MM.1S (cell line): ENCODE results near the gene SRP54.

Experiments used
- DNase-seq: peaks from one replicate; pipeline ENCODE4 v3.0.0-alpha.2; 2015
- H2AFZ ChIP-seq: fragments of 300-600 bp; sonication (generic); 2 replicates; pipeline ENCODE4 v1.6.0; 2016; ENCODE audit warnings: antibody characterized with exemption, low read length
- H3F3A ChIP-seq: fragments of 300-600 bp; sonication (generic); 2 replicates; pipeline ENCODE4 v1.6.1; 2016; ENCODE audit warnings: mild to moderate bottlenecking, antibody characterized with exemption, low read length, moderate library complexity, mixed read lengths; ENCODE audit not compliant: insufficient read depth
- H3K27ac ChIP-seq: fragments of 300-600 bp; sonication (generic); 2 replicates; pipeline ENCODE4 v1.5.1; 2016; ENCODE audit warnings: mild to moderate bottlenecking, low read length
- H3K27me3 ChIP-seq: fragments of 300-600 bp; sonication (generic); replicated peaks from 2 replicates; pipeline ENCODE4 v1.6.0; 2016; ENCODE audit warnings: low read length; ENCODE audit not compliant: insufficient read depth
- H3K36me3 ChIP-seq: fragments of 300-600 bp; sonication (generic); replicated peaks from 2 replicates; pipeline ENCODE4 v1.6.1; 2016; ENCODE audit warnings: mild to moderate bottlenecking, low read length, mixed read lengths; ENCODE audit not compliant: insufficient read depth
- H3K4me1 ChIP-seq: fragments of 300-600 bp; sonication (generic); 2 replicates; pipeline ENCODE4 v1.6.1; 2016; ENCODE audit warnings: low read length, mixed read lengths
- H3K4me2 ChIP-seq: fragments of 300-600 bp; sonication (generic); 2 replicates; pipeline ENCODE4 v1.6.0; 2016; ENCODE audit warnings: low read depth, low read length
- H3K4me3 ChIP-seq: fragments of 300-600 bp; sonication (generic); 2 replicates; pipeline ENCODE4 v1.5.1; 2016; ENCODE audit warnings: low read length, mixed read lengths
- H3K79me2 ChIP-seq: fragments of 300-600 bp; sonication (generic); 2 replicates; pipeline ENCODE4 v1.6.1; 2016; ENCODE audit warnings: mixed run types, low read length, mixed read lengths
- H3K9ac ChIP-seq: fragments of 300-600 bp; sonication (generic); 2 replicates; pipeline ENCODE4 v1.6.1; 2016; ENCODE audit warnings: low read length, mixed read lengths
- H3K9me2 ChIP-seq: fragments of 300-600 bp; sonication (generic); replicated peaks from 2 replicates; pipeline ENCODE4 v1.6.1; 2016; ENCODE audit warnings: mild to moderate bottlenecking, low read length, mixed read lengths; ENCODE audit not compliant: insufficient read depth
- H3K9me3 ChIP-seq: fragments of 300-600 bp; sonication (generic); replicated peaks from 2 replicates; pipeline ENCODE4 v1.6.1; 2016; ENCODE audit warnings: mild to moderate bottlenecking, low read length, mixed read lengths; ENCODE audit not compliant: insufficient read depth
- H4K20me1 ChIP-seq: fragments of 300-600 bp; sonication (generic); 2 replicates; pipeline ENCODE4 v1.6.1; 2016; ENCODE audit warnings: mild to moderate bottlenecking, low read length, moderate library complexity, mixed read lengths; ENCODE audit not compliant: insufficient read depth
- EZH2 ChIP-seq: fragments of 300-600 bp; sonication (generic); optimal IDR thresholded peaks from 2 replicates; pipeline ENCODE3; 2017; ENCODE audit warnings: low read depth, mild to moderate bottlenecking, antibody characterized with exemption, low read length, mixed read lengths
- EZH2phosphoT487 ChIP-seq: fragments of 300-600 bp; sonication (generic); IDR thresholded peaks from 2 replicates; pipeline ENCODE4 v1.6.1; 2018; ENCODE audit warnings: antibody characterized with exemption, low read length
- TF ChIP-seq, protein P1 (sequence below): fragments of 300-600 bp; sonication (generic); IDR thresholded peaks from 2 replicates; pipeline ENCODE4 v1.5.1; 2016; ENCODE audit warnings: antibody characterized with exemption, low read length, mixed read lengths

Gene SRP54

DNA sequence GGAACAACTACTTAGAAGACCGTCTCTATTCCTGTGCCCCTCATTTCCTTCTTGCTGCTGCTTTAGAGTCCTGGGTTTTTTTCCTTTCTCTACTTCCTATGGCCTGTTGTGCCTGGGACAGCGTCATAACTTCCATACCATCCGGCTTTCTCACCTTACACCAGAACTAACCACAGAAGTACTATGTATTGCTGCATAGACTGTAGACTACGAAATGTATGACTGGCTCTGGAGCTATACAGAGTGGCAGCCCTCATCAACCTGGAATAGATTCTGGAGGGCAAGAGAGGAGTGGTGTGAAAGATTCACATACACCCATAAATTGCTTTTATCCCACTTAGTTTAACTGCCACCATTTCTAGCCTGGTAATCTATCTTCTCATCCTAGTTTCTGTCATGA, 16.9 kb upstream of the SRP54 start:
- Histone ChIP-seq H3K9ac (no peak overlapping the region), H3K27me3 (no peaks in the 10 kb centered on the region), H3K9me2 (no peaks in the 10 kb centered on the region), H3K9me3 (no peaks in the 10 kb centered on the region), H3K36me3 (no peaks in the 10 kb centered on the region), H3K4me3 (no peak overlapping the region), H3K4me1 (no peaks in the 10 kb centered on the region), H3K79me2 (no peaks in the 10 kb centered on the region), H3F3A (no peaks in the 10 kb centered on the region), H4K20me1 (no peaks in the 10 kb centered on the region), H2AFZ (no peak overlapping the region), H3K4me2 (no peak overlapping the region), H3K27ac (no peak overlapping the region)
- DNase-seq: no peak
- TF ChIP-seq EZH2phosphoT487 (no peak), EZH2 (no peak)
- TF ChIP-seq, protein P1, sequence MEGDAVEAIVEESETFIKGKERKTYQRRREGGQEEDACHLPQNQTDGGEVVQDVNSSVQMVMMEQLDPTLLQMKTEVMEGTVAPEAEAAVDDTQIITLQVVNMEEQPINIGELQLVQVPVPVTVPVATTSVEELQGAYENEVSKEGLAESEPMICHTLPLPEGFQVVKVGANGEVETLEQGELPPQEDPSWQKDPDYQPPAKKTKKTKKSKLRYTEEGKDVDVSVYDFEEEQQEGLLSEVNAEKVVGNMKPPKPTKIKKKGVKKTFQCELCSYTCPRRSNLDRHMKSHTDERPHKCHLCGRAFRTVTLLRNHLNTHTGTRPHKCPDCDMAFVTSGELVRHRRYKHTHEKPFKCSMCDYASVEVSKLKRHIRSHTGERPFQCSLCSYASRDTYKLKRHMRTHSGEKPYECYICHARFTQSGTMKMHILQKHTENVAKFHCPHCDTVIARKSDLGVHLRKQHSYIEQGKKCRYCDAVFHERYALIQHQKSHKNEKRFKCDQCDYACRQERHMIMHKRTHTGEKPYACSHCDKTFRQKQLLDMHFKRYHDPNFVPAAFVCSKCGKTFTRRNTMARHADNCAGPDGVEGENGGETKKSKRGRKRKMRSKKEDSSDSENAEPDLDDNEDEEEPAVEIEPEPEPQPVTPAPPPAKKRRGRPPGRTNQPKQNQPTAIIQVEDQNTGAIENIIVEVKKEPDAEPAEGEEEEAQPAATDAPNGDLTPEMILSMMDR: no peak

GRCh38 chr14:34966413-34966812, 16.4 kb upstream of the SRP54 start:
- DNase-seq: no peak
- Histone ChIP-seq H3K4me1 (no peaks in the 10 kb centered on the region), H3K9me3 (no peaks in the 10 kb centered on the region), H3K79me2 (no peaks in the 10 kb centered on the region), H4K20me1 (no peaks in the 10 kb centered on the region), H3F3A (no peaks in the 10 kb centered on the region), H3K9me2 (no peaks in the 10 kb centered on the region), H3K9ac (no peak overlapping the region), H3K36me3 (no peaks in the 10 kb centered on the region), H2AFZ (no peak overlapping the region), H3K4me2 (no peak overlapping the region), H3K4me3 (no peak overlapping the region), H3K27me3 (no peaks in the 10 kb centered on the region), H3K27ac (no peak overlapping the region)
- TF ChIP-seq, protein P1: no peak
- TF ChIP-seq EZH2phosphoT487 (no peak), EZH2 (no peak)

- Histone ChIP-seq H3K27me3 (no peaks in the 10 kb centered on the region), H3K4me1 (no peaks in the 10 kb centered on the region), H3F3A (no peaks in the 10 kb centered on the region), H3K4me2 (no peak overlapping the region), H3K9me3 (no peaks in the 10 kb centered on the region), H3K79me2 (peaks cover 6% of the 10 kb centered on the region; the same call in 1 of the 2 replicates), H2AFZ (no peak overlapping the region), H3K27ac (no peak overlapping the region), H4K20me1 (no peaks in the 10 kb centered on the region), H3K4me3 (no peak overlapping the region), H3K36me3 (no peaks in the 10 kb centered on the region), H3K9ac (no peak overlapping the region), H3K9me2 (no peaks in the 10 kb centered on the region)
- no peak for DNase-seq
- TF ChIP-seq, protein P1: no peak
- TF ChIP-seq EZH2phosphoT487: no peak
- no peak for TF ChIP-seq EZH2
These were observed 12.1 kb upstream of the SRP54 start for GRCh38 chr14:34970665-34971064.
